Measurements from ENCODE around the gene FAM241A. TPM values are rescaled to one million over a fixed set of nuclear protein-coding genes. Genes with fewer than 3 reads are reported as not detected.
"Not testable (repeated sequence)": the region's sequence is repeated elsewhere in the genome, so short reads cannot be mapped to it uniquely, and the experiment has no call there.

FAM241A gene
- 5.1 TPM for total RNA-seq

GRCh38 chr4:112145326-112145789, at the start of gene FAM241A:
Gene FAM241A, plus strand, starts transcription at chr4:112145454. Its CDS starts 127 bp downstream, at chr4:112145581.
- DNase-seq (ENCODE audit: low spot score): peak; percentile 86

- no peak for DNase-seq (ENCODE audit: low spot score)
Observed at GRCh38 chr4:112098841-112099530, 46.3 kb upstream of the FAM241A start.

DNA sequence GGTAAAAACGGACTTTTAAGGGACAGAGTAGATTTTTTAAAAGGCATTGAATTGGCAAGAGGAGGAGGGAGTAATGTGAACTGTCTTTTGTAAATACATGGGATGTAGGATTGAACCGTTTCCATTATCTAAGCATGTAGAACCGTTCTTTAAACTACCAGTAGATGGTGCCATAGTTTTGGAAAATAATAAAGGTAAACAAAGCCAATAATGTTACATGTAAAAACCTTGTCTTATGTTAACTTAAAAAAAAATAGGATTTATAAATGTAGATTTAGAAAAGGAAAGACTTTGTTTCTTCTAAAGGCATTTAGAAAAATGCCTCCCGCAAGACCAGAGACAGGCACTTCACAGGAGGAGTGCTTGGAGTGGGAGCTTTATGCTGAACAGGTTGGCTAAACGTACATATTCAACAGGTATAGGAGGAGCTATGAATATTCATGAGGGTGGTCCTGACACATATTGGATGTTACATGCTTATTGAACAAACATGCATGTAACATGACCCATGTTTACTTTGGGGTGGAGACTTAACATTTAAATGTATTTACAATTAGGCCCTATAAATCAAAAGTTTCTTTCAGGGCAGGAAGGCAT, 45.5 kb upstream of the FAM241A start:
- no peak for DNase-seq (ENCODE audit: low spot score)

DNA sequence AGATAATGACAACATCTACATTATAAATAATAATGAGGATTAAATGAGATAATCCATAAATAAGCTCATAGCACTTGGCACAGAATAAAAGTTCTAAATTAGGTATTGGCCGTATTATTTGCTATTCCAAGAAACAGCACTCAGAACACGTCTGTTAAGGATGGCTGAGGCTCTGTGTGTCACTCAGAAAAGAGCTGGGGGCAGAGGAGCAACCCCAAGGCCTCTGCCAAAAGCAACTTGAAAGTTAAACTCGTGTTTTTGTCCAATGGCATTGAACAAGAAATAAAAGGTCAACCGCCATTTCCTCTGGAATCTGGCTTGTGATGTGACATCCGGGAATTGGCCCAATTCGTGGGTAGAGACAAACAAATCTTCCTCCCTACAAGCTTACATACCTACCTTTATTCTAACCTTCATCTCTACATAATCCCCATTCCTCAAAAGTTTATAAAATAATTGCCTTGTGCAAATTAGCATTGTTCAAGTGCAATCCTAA, 42.3 kb upstream of the FAM241A start:
- no peak for DNase-seq (ENCODE audit: low spot score)

GRCh38 chr4:112105201-112105969, 39.9 kb upstream of the FAM241A start:
- no peak for DNase-seq (ENCODE audit: low spot score)

DNA sequence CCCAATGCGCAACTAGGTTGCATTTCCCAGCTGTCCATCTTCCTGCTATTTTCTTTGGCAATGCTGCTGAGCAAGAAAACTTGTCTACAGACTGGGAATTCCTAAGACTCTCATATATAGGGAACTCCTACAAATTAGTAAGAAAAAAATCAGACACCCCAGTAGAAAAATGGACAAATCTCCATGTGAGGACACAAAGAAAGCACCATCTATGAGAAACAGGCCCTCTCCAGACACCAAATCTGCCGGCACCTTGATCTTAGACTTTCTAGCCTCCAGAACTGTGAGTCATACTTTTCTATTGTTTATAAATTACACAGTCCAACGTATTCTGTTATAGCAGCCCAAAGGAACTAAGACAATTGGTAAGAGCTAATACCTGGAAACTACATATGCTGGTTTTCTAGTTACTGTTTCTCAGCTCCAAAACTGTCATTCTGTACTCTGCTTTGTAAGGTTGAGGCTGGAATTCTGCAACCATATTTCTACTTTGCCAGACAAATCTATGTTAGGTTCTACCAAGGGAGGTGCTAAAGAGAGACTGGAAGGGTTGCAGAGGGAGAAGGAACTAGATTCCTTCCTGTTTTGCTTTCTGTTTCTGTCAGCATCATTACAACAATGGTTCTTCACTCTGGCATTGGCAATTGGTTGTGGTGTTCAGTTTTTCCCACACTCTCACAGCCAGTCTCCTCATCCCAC, 35.7 kb upstream of the FAM241A start:
- DNase-seq (ENCODE audit: low spot score): no peak

- no peak for DNase-seq (ENCODE audit: low spot score)
Observed at GRCh38 chr4:112110059-112110425, 35.2 kb upstream of the FAM241A start.

DNA sequence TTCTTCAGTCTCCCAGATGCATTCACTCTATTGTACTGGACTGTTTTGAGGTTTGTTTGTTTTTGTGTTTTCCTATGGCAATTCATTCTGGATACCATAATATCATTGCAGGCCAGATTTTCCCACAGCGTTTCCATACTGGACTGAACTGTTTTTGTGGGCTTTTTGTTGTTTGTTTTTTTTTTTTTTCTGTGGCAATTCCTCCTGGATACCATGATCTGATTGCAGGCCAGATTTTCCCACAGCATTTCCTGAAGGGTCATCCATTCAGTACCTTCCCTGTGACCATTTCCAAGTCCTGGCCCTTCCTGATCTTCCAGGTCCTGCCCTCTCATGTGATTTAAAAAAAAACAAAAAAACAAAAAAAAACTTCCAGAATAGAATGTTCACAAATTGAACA, 33.9 kb upstream of the FAM241A start:
- no peak for DNase-seq (ENCODE audit: low spot score)

GRCh38 chr4:112112095-112112494, 33.2 kb upstream of the FAM241A start:
- not testable (repeated sequence) for DNase-seq (ENCODE audit: low spot score)

- no peak for DNase-seq (ENCODE audit: low spot score)
Observed at GRCh38 chr4:112112590-112113170, 32.6 kb upstream of the FAM241A start.

DNA sequence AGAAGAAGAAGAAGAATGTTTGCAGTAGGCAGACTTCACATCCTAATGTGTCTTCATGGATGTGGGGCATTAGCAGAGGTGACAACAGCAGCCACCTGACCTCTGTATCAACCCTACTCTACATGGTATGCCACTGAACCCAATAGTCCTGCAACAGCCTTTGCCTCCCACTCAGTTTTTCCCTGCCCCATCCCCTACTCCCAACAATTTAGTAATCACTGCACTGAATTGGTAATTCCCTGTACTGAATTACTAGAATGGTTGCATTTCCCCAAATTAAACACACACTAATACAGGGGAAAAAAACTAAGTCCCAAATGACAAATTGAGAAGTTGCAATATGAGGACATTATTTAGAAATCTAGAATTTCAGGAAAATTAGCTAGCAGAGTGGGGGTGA, 31.4 kb upstream of the FAM241A start:
- DNase-seq (ENCODE audit: low spot score): no peak

- DNase-seq (ENCODE audit: low spot score): no peak
Observed at GRCh38 chr4:112114452-112114851, 30.8 kb upstream of the FAM241A start.

- DNase-seq (ENCODE audit: low spot score): no peak
Observed at GRCh38 chr4:112118742-112119352, 26.4 kb upstream of the FAM241A start.

GRCh38 chr4:112119353-112119783, 25.9 kb upstream of the FAM241A start:
- no peak for DNase-seq (ENCODE audit: low spot score)

DNA sequence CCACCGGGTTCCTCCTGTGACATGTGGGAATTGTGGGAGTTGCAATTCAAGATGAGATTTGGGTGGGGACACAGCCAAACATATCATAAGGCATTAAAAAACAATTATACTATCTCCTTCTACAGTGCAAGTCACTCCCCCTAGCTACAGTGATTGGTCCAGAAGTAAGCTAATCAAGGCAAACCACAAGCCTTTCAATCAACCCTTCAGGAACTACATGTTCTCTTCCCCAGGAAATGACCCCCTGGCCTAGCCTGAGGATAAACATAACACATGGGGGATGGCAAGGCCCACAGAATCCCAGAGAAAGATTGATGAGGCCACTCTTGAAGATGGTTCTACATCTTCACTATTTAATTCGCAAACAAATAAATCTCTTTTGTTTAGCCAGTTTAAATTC, 25.2 kb upstream of the FAM241A start:
- DNase-seq (ENCODE audit: low spot score): no peak

GRCh38 chr4:112125416-112125815, 19.8 kb upstream of the FAM241A start:
- no peak for DNase-seq (ENCODE audit: low spot score)

DNA sequence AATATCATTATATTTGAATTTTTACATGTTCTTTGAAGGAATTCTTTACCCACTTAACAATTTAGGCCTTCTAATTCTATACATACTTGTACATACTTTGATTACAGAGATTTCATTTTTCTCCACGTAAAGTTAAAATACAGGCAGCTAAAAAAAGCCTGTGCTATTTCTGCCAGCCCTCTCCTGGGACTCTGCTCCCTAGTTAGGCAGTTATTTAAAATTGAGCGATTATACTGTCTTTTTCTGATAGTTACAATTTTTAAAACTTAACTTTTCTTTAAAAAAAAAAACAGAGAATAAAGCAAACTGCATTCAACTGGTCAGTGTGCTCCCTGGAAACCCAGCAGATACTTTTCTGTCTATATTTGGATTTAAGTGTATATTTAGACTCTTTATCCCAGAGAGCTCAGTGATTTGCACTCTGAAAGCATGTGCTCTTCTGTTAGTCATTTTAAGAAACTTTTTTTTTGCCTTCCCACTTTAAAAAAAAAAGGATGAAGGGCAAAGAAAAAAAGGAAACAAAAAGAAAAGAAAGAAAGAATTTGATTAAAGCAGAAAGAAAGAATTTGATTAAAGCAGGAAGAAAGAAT, 18.1 kb upstream of the FAM241A start:
- DNase-seq (ENCODE audit: low spot score): no peak

DNA sequence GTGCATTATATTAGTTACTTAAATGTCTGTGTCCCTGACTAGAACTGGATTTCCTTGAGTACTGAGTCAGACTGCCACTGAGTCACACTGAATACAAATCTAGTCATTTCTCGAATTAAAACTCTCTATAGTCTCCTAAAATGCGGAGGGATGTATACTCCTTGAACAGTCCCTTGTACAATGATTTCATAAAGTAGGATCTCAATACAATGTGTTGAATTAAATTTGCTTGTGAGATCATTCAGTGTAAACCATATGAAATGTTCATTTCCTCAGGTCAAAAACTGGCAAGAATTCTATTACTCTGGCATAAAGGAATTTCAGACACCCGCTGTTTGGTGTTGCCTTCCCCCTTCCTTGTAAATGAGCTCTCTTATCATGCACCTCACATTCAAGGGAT, 17.5 kb upstream of the FAM241A start:
- DNase-seq (ENCODE audit: low spot score): no peak

- DNase-seq (ENCODE audit: low spot score): no peak
Observed at GRCh38 chr4:112128452-112128851, 16.8 kb upstream of the FAM241A start.

GRCh38 chr4:112130906-112131305, 14.3 kb upstream of the FAM241A start:
- no peak for DNase-seq (ENCODE audit: low spot score)

DNA sequence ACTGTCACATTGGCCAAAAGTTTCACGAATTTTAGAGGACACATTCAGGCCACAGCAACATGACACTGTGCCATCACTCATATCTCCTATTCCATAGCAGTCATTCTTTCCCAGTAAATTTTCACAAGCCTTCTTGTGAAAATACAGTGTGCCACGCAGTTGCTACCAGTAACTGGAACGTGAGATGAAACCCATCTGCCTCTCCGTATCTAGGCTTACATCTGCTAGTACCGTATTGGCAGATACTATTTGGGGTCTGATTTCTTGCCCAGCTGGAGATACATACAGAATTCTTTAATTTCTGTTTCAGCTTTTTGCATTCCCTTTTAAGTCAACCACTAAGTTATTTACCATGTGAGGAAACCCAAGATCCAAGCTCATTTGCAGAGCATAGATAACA, 8.7 kb upstream of the FAM241A start:
- DNase-seq (ENCODE audit: low spot score): no peak

All from ureter (tissue), 1 donor.